ENCODE data around the gene NRXN3.
A peak's percentile ranks its signal among the peaks of the same experiment; 100 is the strongest.

The NRXN3 gene

GRCh38 chr14:78698991-78699390 is 528.8 kb downstream of the NRXN3 start:
- TF ChIP-seq CTCF (IDR thresholded peaks at IDR 0.05; ENCODE audit: low read depth, low read length, missing control alignments), result no peak
- H3K4me3 ChIP-seq (ENCODE audit: low read depth, low read length), result no peak overlapping the region
- no peak for DNase-seq (ENCODE audit: low read depth)
- in situ Hi-C loops (cut with HindIII; ENCODE audit: low sequenced_read_pairs), result no loop called here

- in situ Hi-C loops (cut with HindIII; ENCODE audit: low sequenced_read_pairs), result no loop called here
- peak; percentile 18 for TF ChIP-seq CTCF (IDR thresholded peaks at IDR 0.05; ENCODE audit: low read depth, low read length, missing control alignments)
- H3K4me3 ChIP-seq (ENCODE audit: low read depth, low read length), result no peak overlapping the region
- DNase-seq (ENCODE audit: low read depth), result no peak
These were observed 530.1 kb downstream of the NRXN3 start for GRCh38 chr14:78700236-78700635.

GRCh38 chr14:78701246-78701645 is 531.1 kb downstream of the NRXN3 start:
- no peak for TF ChIP-seq CTCF (IDR thresholded peaks at IDR 0.05; ENCODE audit: low read depth, low read length, missing control alignments)
- in situ Hi-C loops (cut with HindIII; ENCODE audit: low sequenced_read_pairs), result no loop called here
- DNase-seq (ENCODE audit: low read depth), result no peak
- no peak overlapping the region for H3K4me3 ChIP-seq (ENCODE audit: low read depth, low read length)

- no peak for TF ChIP-seq CTCF (IDR thresholded peaks at IDR 0.05; ENCODE audit: low read depth, low read length, missing control alignments)
- DNase-seq (ENCODE audit: low read depth), result no peak
- no peak overlapping the region for H3K4me3 ChIP-seq (ENCODE audit: low read depth, low read length)
- in situ Hi-C loops (cut with HindIII; ENCODE audit: low sequenced_read_pairs), result no loop called here
These were observed 534.8 kb downstream of the NRXN3 start for GRCh38 chr14:78704965-78705364.

- no peak overlapping the region for H3K4me3 ChIP-seq (ENCODE audit: low read depth, low read length)
- in situ Hi-C loops (cut with HindIII; ENCODE audit: low sequenced_read_pairs), result no loop called here
- no peak for DNase-seq (ENCODE audit: low read depth)
- TF ChIP-seq CTCF (IDR thresholded peaks at IDR 0.05; ENCODE audit: low read depth, low read length, missing control alignments), result no peak
These were observed 535.8 kb downstream of the NRXN3 start for GRCh38 chr14:78705989-78706388.

- in situ Hi-C loops (cut with HindIII; ENCODE audit: low sequenced_read_pairs), result no loop called here
- TF ChIP-seq CTCF (IDR thresholded peaks at IDR 0.05; ENCODE audit: low read depth, low read length, missing control alignments), result no peak
- no peak for DNase-seq (ENCODE audit: low read depth)
- no peak overlapping the region for H3K4me3 ChIP-seq (ENCODE audit: low read depth, low read length)
These were observed 539.8 kb downstream of the NRXN3 start for GRCh38 chr14:78709795-78710557.

Data from astrocyte of the cerebellum (primary cell).